H9 (cell line): ENCODE results near the gene SPARCL1. TPM values are rescaled to one million over a fixed set of nuclear protein-coding genes. Genes with fewer than 3 reads are reported as not detected.

ENCODE experiments used
- DNase-seq: peaks from one replicate; pipeline ENCODE4 v3.0.0-alpha.2; 2017
- H2AFZ ChIP-seq: one replicate; pipeline ENCODE4 v1.6.1; 2013; ENCODE audit warnings: mild to moderate bottlenecking, low read length, control low read depth, moderate library complexity
- H2AK5ac ChIP-seq: 2 replicates; pipeline ENCODE4 v1.6.1; 2013; ENCODE audit warnings: low read length, control low read depth, mixed read lengths; ENCODE audit not compliant: insufficient read length
- H2BK120ac ChIP-seq: one replicate; pipeline ENCODE4 v1.6.1; 2013; ENCODE audit warnings: low read depth, mild to moderate bottlenecking, low read length, control low read depth, inconsistent platforms; ENCODE audit not compliant: poor library complexity, severe bottlenecking
- H2BK12ac ChIP-seq: 2 replicates; pipeline ENCODE4 v1.6.1; 2013; ENCODE audit warnings: low read length, control low read depth, mixed read lengths, low read depth; ENCODE audit not compliant: insufficient read length
- H2BK15ac ChIP-seq: 2 replicates; pipeline ENCODE4 v1.6.1; 2013; ENCODE audit warnings: low read depth, low read length, control low read depth
- H2BK20ac ChIP-seq: one replicate; pipeline ENCODE4 v1.6.1; 2013; ENCODE audit warnings: low read depth, mild to moderate bottlenecking, low read length, control low read depth, inconsistent platforms; ENCODE audit not compliant: poor library complexity, severe bottlenecking
- H2BK5ac ChIP-seq: 2 replicates; pipeline ENCODE4 v1.6.1; 2013; ENCODE audit warnings: low read length, control low read depth, mixed read lengths; ENCODE audit not compliant: insufficient read length
- H3K14ac ChIP-seq: 2 replicates; pipeline ENCODE4 v1.6.1; 2013; ENCODE audit warnings: low read length, control low read depth; ENCODE audit not compliant: insufficient read depth
- H3K18ac ChIP-seq: 2 replicates; pipeline ENCODE4 v1.6.1; 2013; ENCODE audit warnings: low read depth, mild to moderate bottlenecking, mixed read lengths, low read length, control low read depth; ENCODE audit not compliant: insufficient read length
- H3K23ac ChIP-seq: 2 replicates; pipeline ENCODE4 v1.6.1; 2013; ENCODE audit warnings: low read length, control low read depth, mixed read lengths, low read depth; ENCODE audit not compliant: insufficient read length
- H3K23me2 ChIP-seq: 2 replicates; pipeline ENCODE4 v1.6.1; 2013; ENCODE audit warnings: low read depth, mild to moderate bottlenecking, mixed read lengths, low read length, control low read depth; ENCODE audit not compliant: insufficient read length, poor library complexity, severe bottlenecking
- H3K27ac ChIP-seq: 2 replicates; pipeline ENCODE4 v1.5.1; 2013; ENCODE audit warnings: low read length, control low read depth, mixed read lengths, low read depth; ENCODE audit not compliant: insufficient read length
- H3K27me3 ChIP-seq: 2 replicates; pipeline ENCODE4 v1.6.1; 2013; ENCODE audit warnings: low read length, control low read depth, inconsistent platforms; ENCODE audit not compliant: insufficient read depth
- H3K4ac ChIP-seq: 2 replicates; pipeline ENCODE4 v1.6.1; 2013; ENCODE audit warnings: low read depth, mild to moderate bottlenecking, control low read depth, inconsistent platforms, low read length, moderate library complexity
- H3K4me1 ChIP-seq: 2 replicates; pipeline ENCODE4 v1.6.1; 2013; ENCODE audit warnings: low read length, control low read depth, inconsistent platforms; ENCODE audit not compliant: insufficient read depth
- H3K4me2 ChIP-seq: 2 replicates; pipeline ENCODE4 v1.6.1; 2013; ENCODE audit warnings: low read length, control low read depth, mixed read lengths; ENCODE audit not compliant: insufficient read length, insufficient read depth
- H3K56ac ChIP-seq: 2 replicates; pipeline ENCODE4 v1.6.1; 2013; ENCODE audit warnings: low read depth, mild to moderate bottlenecking, mixed read lengths, low read length, control low read depth; ENCODE audit not compliant: insufficient read length
- H3K79me1 ChIP-seq: 2 replicates; pipeline ENCODE4 v1.6.1; 2013; ENCODE audit warnings: low read depth, mild to moderate bottlenecking, moderate library complexity, low read length, control low read depth, inconsistent platforms; ENCODE audit not compliant: insufficient read depth, poor library complexity, severe bottlenecking
- H3K79me2 ChIP-seq: 2 replicates; pipeline ENCODE4 v1.6.1; 2013; ENCODE audit warnings: low read length, control low read depth, inconsistent platforms; ENCODE audit not compliant: insufficient read depth
- H3K9ac ChIP-seq: 2 replicates; pipeline ENCODE4 v1.6.1; 2013; ENCODE audit warnings: low read length, control low read depth, mixed read lengths; ENCODE audit not compliant: insufficient read length; ENCODE audit errors: extremely low read depth
- H3K9me3 ChIP-seq: one replicate; pipeline ENCODE4 v1.6.1; 2013; ENCODE audit warnings: low read depth, low read length, inconsistent platforms; ENCODE audit not compliant: control insufficient read depth
- H3T11ph ChIP-seq: one replicate; pipeline ENCODE4 v1.6.1; 2013; ENCODE audit warnings: mild to moderate bottlenecking, low read length, control low read depth, inconsistent platforms
- H4K20me1 ChIP-seq: one replicate; pipeline ENCODE4 v1.6.1; 2013; ENCODE audit not compliant: control insufficient read depth, insufficient read length, insufficient read depth
- H4K5ac ChIP-seq: 2 replicates; pipeline ENCODE4 v1.6.1; 2013; ENCODE audit warnings: low read depth, mild to moderate bottlenecking, mixed read lengths, low read length, control low read depth; ENCODE audit not compliant: insufficient read length
- H4K8ac ChIP-seq: replicated peaks from 2 replicates; pipeline ENCODE4 v1.6.1; 2013; ENCODE audit warnings: low read length, control low read depth, mixed read lengths, low read depth; ENCODE audit not compliant: insufficient read length
- H4K91ac ChIP-seq: 2 replicates; pipeline ENCODE4 v1.6.1; 2013; ENCODE audit warnings: low read depth, mild to moderate bottlenecking, moderate library complexity, mixed read lengths, low read length, control low read depth; ENCODE audit not compliant: insufficient read length
- H3K27ac Mint-ChIP-seq, 3 experiments: 2 replicates in 2 of 3; 3 replicates in 1 of 3; pipeline ENCODE4 v1.8.0; 2020 to 2021; ENCODE audit warnings: mixed read lengths in 3 of 3, mild to moderate bottlenecking in 1 of 3, moderate library complexity in 1 of 3
- H3K27me3 Mint-ChIP-seq: 2 replicates; pipeline ENCODE4 v1.8.0; 2021; ENCODE audit warnings: low read depth, mild to moderate bottlenecking, moderate library complexity, mixed read lengths
- H3K36me3 Mint-ChIP-seq, 3 experiments: 2 replicates in 2 of 3; 3 replicates in 1 of 3; pipeline ENCODE4 v1.8.0; 2020 to 2021; ENCODE audit warnings: low read depth in 3 of 3, mixed read lengths in 3 of 3; ENCODE audit not compliant: insufficient read depth in 1 of 3
- H3K4me1 Mint-ChIP-seq, 2 experiments: 2 replicates each; pipeline ENCODE4 v1.8.0; 2020; ENCODE audit warnings: mixed read lengths in 2 of 2
- H3K4me3 Mint-ChIP-seq, 2 experiments: 2 replicates in 1 of 2; 3 replicates in 1 of 2; pipeline ENCODE4 v1.8.0; 2020 to 2021; ENCODE audit warnings: mild to moderate bottlenecking in 2 of 2, mixed read lengths in 2 of 2, moderate library complexity in 1 of 2
- H3K9me3 Mint-ChIP-seq, 2 experiments: 2 replicates in 1 of 2; 3 replicates in 1 of 2; pipeline ENCODE4 v1.8.0; 2020; ENCODE audit warnings: mild to moderate bottlenecking in 2 of 2, mixed read lengths in 2 of 2, moderate library complexity in 1 of 2
- WGBS: extraction: QIAGEN DNeasy Blood & Tissue Kit; methylation state at CpG from one replicate; pipeline ENCODE4 v1.1.7; 2013; ENCODE audit warnings: missing lambda C conversion rate, low lambda C conversion rate, mixed read lengths; ENCODE audit not compliant: insufficient read length; ENCODE audit errors: extremely low coverage; 5-methylcytosine and 5-hydroxymethylcytosine counted together
- total RNA-seq: library from RNA; stranded (reverse); gene quantifications from 2 replicates; pipeline ENCODE4 v1.2.1, GENCODE V29; 2021
- TF ChIP-seq, protein P1 (sequence below): fragments of 200-600 bp; sonication (generic); conservative IDR thresholded peaks from 3 replicates; pipeline ENCODE4 v1.8.0; 2021; ENCODE audit warnings: antibody characterized with exemption, mild to moderate bottlenecking

The SPARCL1 gene
- total RNA-seq, 1 experiment from 2014 or later: 0.17 TPM

DNA sequence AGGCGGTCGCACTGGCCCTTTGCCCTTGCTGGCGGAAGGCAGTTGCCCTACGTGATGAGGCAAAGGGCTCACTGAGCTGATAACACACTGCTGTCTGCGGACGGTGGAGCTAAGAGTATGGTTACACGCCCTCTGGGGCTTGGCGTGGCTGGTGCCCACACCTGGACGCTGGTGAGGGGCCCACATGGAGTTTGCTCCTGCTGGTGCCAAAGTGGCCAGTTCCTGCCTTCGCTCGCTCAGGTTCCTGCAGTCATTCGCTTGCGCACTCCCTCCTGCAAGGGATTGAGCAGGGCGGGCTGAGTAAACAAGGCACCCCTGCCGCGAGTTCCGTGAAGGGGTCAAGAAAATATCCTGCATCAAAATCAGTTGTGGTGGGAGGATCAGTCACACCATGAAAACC is 18.4 kb downstream of the SPARCL1 start:
- Histone ChIP-seq H2AFZ (no peak overlapping the region), H3K79me2 (no peaks in the 10 kb centered on the region), H3T11ph (no peak overlapping the region), H3K27me3 (no peaks in the 10 kb centered on the region; the same call in 1 of the 2 replicates), H3K18ac (no peak overlapping the region), H3K4me1 (no peaks in the 10 kb centered on the region), H2BK12ac (no peak overlapping the region), H3K56ac (no peak overlapping the region), H3K14ac (no peak overlapping the region), H3K23ac (no peak overlapping the region), H2BK5ac (no peak overlapping the region), H3K4me2 (no peak overlapping the region), H3K27ac (no peak overlapping the region), H3K9ac (no peak overlapping the region), H3K79me1 (no peaks in the 10 kb centered on the region), H4K5ac (no peak overlapping the region), H2AK5ac (no peak overlapping the region), H4K20me1 (no peaks in the 10 kb centered on the region), H3K23me2 (no peaks in the 10 kb centered on the region), H2BK15ac (no peak overlapping the region), H4K91ac (no peak overlapping the region), H4K8ac (no peak overlapping the region), H3K4ac (no peak overlapping the region), H2BK120ac (no peak overlapping the region), H3K9me3 (no peaks in the 10 kb centered on the region), H2BK20ac (no peak overlapping the region)
- H3K27me3 Mint-ChIP-seq: no peaks in the 10 kb centered on the region; the same call in 1 of the 2 replicates
- TF ChIP-seq, protein P1, sequence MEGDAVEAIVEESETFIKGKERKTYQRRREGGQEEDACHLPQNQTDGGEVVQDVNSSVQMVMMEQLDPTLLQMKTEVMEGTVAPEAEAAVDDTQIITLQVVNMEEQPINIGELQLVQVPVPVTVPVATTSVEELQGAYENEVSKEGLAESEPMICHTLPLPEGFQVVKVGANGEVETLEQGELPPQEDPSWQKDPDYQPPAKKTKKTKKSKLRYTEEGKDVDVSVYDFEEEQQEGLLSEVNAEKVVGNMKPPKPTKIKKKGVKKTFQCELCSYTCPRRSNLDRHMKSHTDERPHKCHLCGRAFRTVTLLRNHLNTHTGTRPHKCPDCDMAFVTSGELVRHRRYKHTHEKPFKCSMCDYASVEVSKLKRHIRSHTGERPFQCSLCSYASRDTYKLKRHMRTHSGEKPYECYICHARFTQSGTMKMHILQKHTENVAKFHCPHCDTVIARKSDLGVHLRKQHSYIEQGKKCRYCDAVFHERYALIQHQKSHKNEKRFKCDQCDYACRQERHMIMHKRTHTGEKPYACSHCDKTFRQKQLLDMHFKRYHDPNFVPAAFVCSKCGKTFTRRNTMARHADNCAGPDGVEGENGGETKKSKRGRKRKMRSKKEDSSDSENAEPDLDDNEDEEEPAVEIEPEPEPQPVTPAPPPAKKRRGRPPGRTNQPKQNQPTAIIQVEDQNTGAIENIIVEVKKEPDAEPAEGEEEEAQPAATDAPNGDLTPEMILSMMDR: no peak
- peaks cover 6 to 10% of the 10 kb centered on the region in 2 experiments for H3K4me1 Mint-ChIP-seq
- H3K4me3 Mint-ChIP-seq: no peak overlapping the region
- no peak overlapping the region for H3K27ac Mint-ChIP-seq
- no peaks in the 10 kb centered on the region for H3K9me3 Mint-ChIP-seq
- no peaks in the 10 kb centered on the region; a peak in 1 of 7 replicates for H3K36me3 Mint-ChIP-seq
- WGBS: no CpG with 5 or more reads among the region's 17 CpGs
- DNase-seq: no peak
